Fibroblast of lung (primary cell): ENCODE measurements around the gene ST3GAL4. TPM values are rescaled to one million over a fixed set of nuclear protein-coding genes. Genes with fewer than 3 reads are reported as not detected.
"Not testable (repeated sequence)": the region's sequence is repeated elsewhere in the genome, so short reads cannot be mapped to it uniquely, and the experiment has no call there.

Experiments
- DNase-seq, 2 donors: peaks; one replicate each; pipeline versions ENCODE4 v3.0.0 to v3.0.0-alpha.2; 2010; ENCODE audit warnings: low read depth in 2 of 2
- H2AFZ ChIP-seq: 2 replicates; pipeline ENCODE4 v1.5.1; 2012; ENCODE audit warnings: low read length, control low read depth, inconsistent platforms
- H3K27ac ChIP-seq: 2 replicates; pipeline ENCODE4 v1.5.1; 2011; ENCODE audit warnings: low read length, control low read depth; ENCODE audit not compliant: insufficient read depth
- H3K27me3 ChIP-seq: 2 replicates; pipeline ENCODE4 v1.5.1; 2011; ENCODE audit warnings: mild to moderate bottlenecking, low read length; ENCODE audit not compliant: control insufficient read depth, insufficient read depth
- H3K36me3 ChIP-seq: 2 replicates; pipeline ENCODE4 v1.5.1; 2011; ENCODE audit warnings: low read length; ENCODE audit not compliant: control insufficient read depth, insufficient read depth
- H3K4me1 ChIP-seq: 2 replicates; pipeline ENCODE4 v1.5.1; 2011; ENCODE audit warnings: low read length; ENCODE audit not compliant: control insufficient read depth, insufficient read depth; ENCODE audit errors: extremely low read depth
- H3K4me2 ChIP-seq: 2 replicates; pipeline ENCODE4 v1.5.1; 2011; ENCODE audit warnings: low read length, control low read depth; ENCODE audit not compliant: insufficient read depth; ENCODE audit errors: extremely low read depth
- H3K4me3 ChIP-seq, 4 experiments: fragments of 200-600 bp in 1 of 4; sonication (generic) in 1 of 4; replicated peaks in 1 of 4; 2 replicates each; pipeline ENCODE4 v1.5.1; 2011 to 2016; ENCODE audit warnings: low read length in 4 of 4, low read depth in 3 of 4, mild to moderate bottlenecking in 3 of 4, control low read depth in 2 of 4, inconsistent platforms in 1 of 4, mixed read lengths in 1 of 4; ENCODE audit not compliant: insufficient read depth in 1 of 4; ENCODE audit errors: control extremely low read depth in 1 of 4
- H3K79me2 ChIP-seq: 2 replicates; pipeline ENCODE4 v1.5.1; 2012; ENCODE audit warnings: mild to moderate bottlenecking, low read length, inconsistent platforms; ENCODE audit not compliant: control insufficient read depth, insufficient read depth
- H3K9ac ChIP-seq: 2 replicates; pipeline ENCODE4 v1.5.1; 2011; ENCODE audit warnings: mild to moderate bottlenecking, low read length, control low read depth; ENCODE audit not compliant: insufficient read depth
- H3K9me3 ChIP-seq: 2 replicates; pipeline ENCODE4 v1.5.1; 2012; ENCODE audit warnings: low read depth, low read length; ENCODE audit not compliant: control insufficient read depth, insufficient read depth
- H4K20me1 ChIP-seq: 2 replicates; pipeline ENCODE4 v1.5.1; 2011; ENCODE audit warnings: low read length; ENCODE audit not compliant: control insufficient read depth, insufficient read depth; ENCODE audit errors: extremely low read depth
- EZH2 ChIP-seq: IDR thresholded peaks from 2 replicates; pipeline ENCODE4 v1.5.1; 2012; ENCODE audit warnings: low read length, control low read depth, mild to moderate bottlenecking; ENCODE audit errors: missing control alignments
- polyA plus RNA-seq, 2 donors: library from polyadenylated mRNA; depleted of rRNA in 1 of 2; stranded (reverse) in 1 of 2; unstranded in 1 of 2; fragments of >200 nt; gene quantifications; 2 replicates each; pipeline ENCODE4 v1.2.1, GENCODE V29; 2011 to 2012; ENCODE audit warnings: missing spikeins in 1 of 2
- total RNA-seq: library from RNA; depleted of rRNA; stranded (reverse); fragments of >200 nt; gene quantifications from 2 replicates; pipeline ENCODE4 v1.2.1, GENCODE V29; 2014
- TF ChIP-seq, protein P1 (sequence below), 2 donors: IDR thresholded peaks in 1 of 2; conservative IDR thresholded peaks in 1 of 2; 1 replicate in 1 of 2; 2 replicates in 1 of 2; pipeline ENCODE4 v1.5.1; 2011 to 2012; ENCODE audit warnings: low read length in 2 of 2, control low read depth in 1 of 2, inconsistent platforms in 1 of 2, low read depth in 1 of 2, mild to moderate bottlenecking in 1 of 2

Gene ST3GAL4
- total and polyA plus RNA-seq, 2 donors (not counting 1 experiment from before 2014, with no cell fraction given): 16.7 to 36.8 TPM

DNA sequence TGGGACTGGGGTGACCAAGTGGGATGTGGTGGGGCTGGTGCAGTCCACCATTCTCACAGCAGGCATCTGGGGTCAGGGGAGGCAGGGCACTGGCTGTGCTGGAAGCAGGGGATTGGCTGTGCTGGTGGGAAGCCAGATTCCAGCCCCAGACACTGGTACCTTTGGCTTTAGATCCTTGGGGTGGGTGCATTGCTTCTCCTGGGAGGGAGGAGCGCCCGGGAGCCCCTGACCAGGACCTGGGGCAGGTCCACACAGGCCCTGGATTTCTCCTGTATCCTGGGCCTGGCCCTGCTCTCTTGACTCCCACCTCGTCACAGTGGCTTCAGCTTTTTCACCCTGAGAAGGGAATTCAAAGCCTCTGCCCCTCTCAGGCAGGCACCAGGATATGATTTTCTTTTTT lies 38.5 kb downstream of the ST3GAL4 start:
- Histone ChIP-seq H4K20me1 (no peaks in the 10 kb centered on the region), H3K79me2 (no peaks in the 10 kb centered on the region), H2AFZ (no peak overlapping the region), H3K27ac (no peak overlapping the region), H3K4me2 (no peak overlapping the region), H3K9ac (no peak overlapping the region), H3K9me3 (no peaks in the 10 kb centered on the region), H3K4me1 (no peaks in the 10 kb centered on the region), H3K27me3 (no peaks in the 10 kb centered on the region), H3K4me3 (no peak overlapping the region), H3K36me3 (no peaks in the 10 kb centered on the region)
- TF ChIP-seq, protein P1, sequence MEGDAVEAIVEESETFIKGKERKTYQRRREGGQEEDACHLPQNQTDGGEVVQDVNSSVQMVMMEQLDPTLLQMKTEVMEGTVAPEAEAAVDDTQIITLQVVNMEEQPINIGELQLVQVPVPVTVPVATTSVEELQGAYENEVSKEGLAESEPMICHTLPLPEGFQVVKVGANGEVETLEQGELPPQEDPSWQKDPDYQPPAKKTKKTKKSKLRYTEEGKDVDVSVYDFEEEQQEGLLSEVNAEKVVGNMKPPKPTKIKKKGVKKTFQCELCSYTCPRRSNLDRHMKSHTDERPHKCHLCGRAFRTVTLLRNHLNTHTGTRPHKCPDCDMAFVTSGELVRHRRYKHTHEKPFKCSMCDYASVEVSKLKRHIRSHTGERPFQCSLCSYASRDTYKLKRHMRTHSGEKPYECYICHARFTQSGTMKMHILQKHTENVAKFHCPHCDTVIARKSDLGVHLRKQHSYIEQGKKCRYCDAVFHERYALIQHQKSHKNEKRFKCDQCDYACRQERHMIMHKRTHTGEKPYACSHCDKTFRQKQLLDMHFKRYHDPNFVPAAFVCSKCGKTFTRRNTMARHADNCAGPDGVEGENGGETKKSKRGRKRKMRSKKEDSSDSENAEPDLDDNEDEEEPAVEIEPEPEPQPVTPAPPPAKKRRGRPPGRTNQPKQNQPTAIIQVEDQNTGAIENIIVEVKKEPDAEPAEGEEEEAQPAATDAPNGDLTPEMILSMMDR (conservative IDR thresholded peaks at IDR 0.05 in 1 of 2, IDR thresholded peaks at IDR 0.05 in 1 of 2; ENCODE audit: low read depth in 1 of 2, low read length in 2 of 2): no peak
- no peak for TF ChIP-seq EZH2
- no peak for DNase-seq

DNA sequence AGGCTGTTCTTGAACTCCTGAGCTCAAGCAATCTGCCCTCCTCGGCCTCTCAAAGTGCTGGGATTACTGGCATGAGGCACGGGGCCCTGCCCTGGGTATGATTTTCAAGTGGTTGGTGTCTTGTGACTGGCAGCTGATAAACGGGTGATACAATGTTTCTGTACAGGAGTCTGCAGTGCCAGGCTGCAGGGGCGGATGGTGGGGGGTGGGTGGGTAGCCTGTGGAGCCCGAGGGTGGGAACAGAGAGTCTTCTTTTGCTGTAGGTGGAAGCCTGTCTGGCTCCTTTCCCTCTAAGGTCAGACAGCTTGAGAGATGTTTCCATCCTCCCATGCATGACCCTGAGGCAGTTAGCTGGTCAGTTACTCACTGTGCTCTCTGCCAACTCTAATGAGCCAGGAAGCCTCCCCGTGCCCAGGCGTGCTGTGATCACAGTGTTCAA lies 39.2 kb downstream of the ST3GAL4 start:
- H3K27ac ChIP-seq, H3K9ac ChIP-seq, DNase-seq, H3K4me2 ChIP-seq, H3K27me3 ChIP-seq, H4K20me1 ChIP-seq, H3K79me2 ChIP-seq, H3K4me1 ChIP-seq, H3K9me3 ChIP-seq, H2AFZ ChIP-seq, H3K4me3 ChIP-seq, H3K36me3 ChIP-seq: not testable (repeated sequence)

DNA sequence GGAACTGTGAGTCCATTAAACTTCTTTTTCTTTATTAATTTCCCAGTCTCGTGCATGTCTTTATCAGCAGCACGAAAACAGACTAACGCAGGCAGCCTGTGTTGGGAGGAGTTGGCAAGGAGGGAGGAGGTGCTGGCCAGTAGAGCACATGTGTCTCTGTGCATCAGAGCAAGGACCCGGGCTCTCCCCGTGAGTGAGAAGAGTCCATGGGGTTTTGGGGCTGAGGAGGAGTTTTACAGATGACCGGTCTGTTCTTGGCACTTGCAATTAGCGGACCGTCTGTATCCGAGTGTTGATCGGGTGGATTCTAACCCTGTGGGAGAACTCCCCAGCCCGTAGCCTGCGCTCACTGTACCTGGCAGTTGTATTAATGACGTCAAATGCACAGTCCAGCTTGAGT lies 40.3 kb downstream of the ST3GAL4 start:
- not testable (repeated sequence) for H3K9me3 ChIP-seq, H3K36me3 ChIP-seq, H3K27me3 ChIP-seq, DNase-seq, H3K4me2 ChIP-seq, H4K20me1 ChIP-seq, H3K4me1 ChIP-seq, H3K27ac ChIP-seq, H3K4me3 ChIP-seq, H3K79me2 ChIP-seq, H2AFZ ChIP-seq, H3K9ac ChIP-seq

DNA sequence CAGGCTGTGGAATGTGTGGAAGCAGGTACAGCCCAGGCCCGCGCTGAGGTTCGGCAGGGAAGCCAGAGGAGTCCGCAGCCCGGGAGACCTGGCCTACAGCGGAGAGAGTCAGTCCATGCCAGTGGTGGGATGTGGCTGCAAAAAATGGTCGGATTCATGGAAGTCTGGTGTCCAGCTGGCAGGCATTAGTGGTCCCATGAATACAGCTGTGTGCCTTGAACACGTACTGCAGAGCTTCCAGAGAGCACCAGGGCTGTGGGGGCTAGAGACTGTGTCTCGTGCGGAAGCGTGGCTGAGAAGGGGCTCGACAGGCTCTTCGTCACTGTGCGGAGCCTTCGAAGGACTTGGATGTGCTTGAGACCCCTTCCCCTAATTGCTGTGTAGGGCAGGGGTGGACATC lies 40.8 kb downstream of the ST3GAL4 start:
- H3K4me1 ChIP-seq, H3K36me3 ChIP-seq, H2AFZ ChIP-seq, H3K9me3 ChIP-seq, H3K4me3 ChIP-seq, H4K20me1 ChIP-seq, DNase-seq, H3K4me2 ChIP-seq, H3K27me3 ChIP-seq, H3K27ac ChIP-seq, H3K9ac ChIP-seq, H3K79me2 ChIP-seq: not testable (repeated sequence)
